H4 (cell line): ENCODE results near the gene AP5Z1. TPM values are rescaled to one million over a fixed set of nuclear protein-coding genes. Genes with fewer than 3 reads are reported as not detected.

Source experiments
- DNase-seq: peaks from one replicate; pipeline ENCODE4 v3.0.0-alpha.2; 2015; ENCODE audit warnings: low spot score
- total RNA-seq: library from RNA; depleted of rRNA; stranded (reverse); fragments of >200 nt; shearing (Covaris generic); gene quantifications from 2 replicates; pipeline ENCODE4 v1.2.3, GENCODE V29; 2014

Gene AP5Z1
- total RNA-seq, 1 experiment from 2014 or later = 14.6 TPM

- DNase-seq = no peak
Observed at GRCh38 chr7:4820405-4820966, 45.1 kb downstream of the AP5Z1 start.

- DNase-seq = no peak
Observed at GRCh38 chr7:4820967-4821471, 45.6 kb downstream of the AP5Z1 start.

- no peak for DNase-seq
Observed at GRCh38 chr7:4822677-4823076, 47.3 kb downstream of the AP5Z1 start.

GRCh38 chr7:4823441-4824119, 48.2 kb downstream of the AP5Z1 start:
- no peak for DNase-seq

GRCh38 chr7:4824120-4824775, 48.8 kb downstream of the AP5Z1 start:
- DNase-seq = no peak

GRCh38 chr7:4825081-4825480, 49.7 kb downstream of the AP5Z1 start:
- DNase-seq = no peak

GRCh38 chr7:4828720-4829383, 53.4 kb downstream of the AP5Z1 start:
- no peak for DNase-seq

- DNase-seq = peak; percentile 87
Observed at GRCh38 chr7:4830176-4830575, 54.8 kb downstream of the AP5Z1 start.

GRCh38 chr7:4831723-4832495, 56.5 kb downstream of the AP5Z1 start:
- no peak for DNase-seq

- DNase-seq = no peak
Observed at GRCh38 chr7:4832711-4833110, 57.3 kb downstream of the AP5Z1 start.

GRCh38 chr7:4833176-4833575, 57.8 kb downstream of the AP5Z1 start:
- no peak for DNase-seq

GRCh38 chr7:4833691-4834600, 58.5 kb downstream of the AP5Z1 start:
- DNase-seq = no peak

GRCh38 chr7:4834601-4835397, 59.4 kb downstream of the AP5Z1 start:
- DNase-seq = no peak

- DNase-seq = no peak
Observed at GRCh38 chr7:4835398-4836205, 60.2 kb downstream of the AP5Z1 start.

GRCh38 chr7:4836206-4836661, 60.8 kb downstream of the AP5Z1 start:
- DNase-seq = no peak

- no peak for DNase-seq
Observed at GRCh38 chr7:4837041-4837802, 61.8 kb downstream of the AP5Z1 start.

- DNase-seq = no peak
Observed at GRCh38 chr7:4837803-4838625, 62.6 kb downstream of the AP5Z1 start.
